HG02571 (cell line): ENCODE data around the gene SLC6A9.

Source experiments
- ATAC-seq: cut with Tn5 transposase; IDR thresholded peaks from one replicate; pipeline ENCODE4 v1.9.1; 2021; ENCODE audit warnings: mild to moderate bottlenecking, moderate library complexity; ENCODE audit not compliant: unreplicated experiment

The SLC6A9 gene

GRCh38 chr1:44031252-44032169 is at the start of gene SLC6A9:
Gene SLC6A9 (minus strand): TSS chr1:44031462. CDS start chr1:44024277, 7,185 bp downstream.
- no peak for ATAC-seq

- no peak for ATAC-seq
Observed at GRCh38 chr1:44079566-44079965, 48.3 kb upstream of the SLC6A9 start.

- no peak for ATAC-seq
Observed at GRCh38 chr1:44078104-44078503, 46.8 kb upstream of the SLC6A9 start.

GRCh38 chr1:44077421-44077820 is 46.2 kb upstream of the SLC6A9 start:
- ATAC-seq: no peak

GRCh38 chr1:44076066-44076465 is 44.8 kb upstream of the SLC6A9 start:
- ATAC-seq: no peak

- no peak for ATAC-seq
Observed at GRCh38 chr1:44074415-44074814, 43.2 kb upstream of the SLC6A9 start.

GRCh38 chr1:44073528-44073927 is 42.3 kb upstream of the SLC6A9 start:
- no peak for ATAC-seq

GRCh38 chr1:44072821-44073220 is 41.6 kb upstream of the SLC6A9 start:
- ATAC-seq: no peak

GRCh38 chr1:44072204-44072603 is 40.9 kb upstream of the SLC6A9 start:
- no peak for ATAC-seq

- ATAC-seq: no peak
Observed at GRCh38 chr1:44071461-44071860, 40.2 kb upstream of the SLC6A9 start.

GRCh38 chr1:44068442-44068921 is 37.2 kb upstream of the SLC6A9 start:
- ATAC-seq: no peak

- no peak for ATAC-seq
Observed at GRCh38 chr1:44067266-44068250, 36.3 kb upstream of the SLC6A9 start.

GRCh38 chr1:44062656-44063179 is 31.5 kb upstream of the SLC6A9 start:
- ATAC-seq: no peak

- ATAC-seq: no peak
Observed at GRCh38 chr1:44061857-44062256, 30.6 kb upstream of the SLC6A9 start.

GRCh38 chr1:44060830-44061267 is 29.6 kb upstream of the SLC6A9 start:
- ATAC-seq: no peak

GRCh38 chr1:44059664-44060355 is 28.5 kb upstream of the SLC6A9 start:
- no peak for ATAC-seq

GRCh38 chr1:44059212-44059611 is 27.9 kb upstream of the SLC6A9 start:
- no peak for ATAC-seq

GRCh38 chr1:44057293-44057692 is 26.0 kb upstream of the SLC6A9 start:
- no peak for ATAC-seq

GRCh38 chr1:44053394-44053793 is 22.1 kb upstream of the SLC6A9 start:
- no peak for ATAC-seq

- no peak for ATAC-seq
Observed at GRCh38 chr1:44050261-44050660, 19.0 kb upstream of the SLC6A9 start.
